Stimulated activated CD8-positive, alpha-beta memory T cell treated with anti-CD3 and anti-CD28 coated beads, Interleukin-4, amount 100 ng/mL, for 48 hours (primary cell): ENCODE results near the gene GGACT.
"Not testable (repeated sequence)": the region's sequence is repeated elsewhere in the genome, so short reads cannot be mapped to it uniquely, and the experiment has no call there.

ENCODE experiments used
- DNase-seq: peaks from one replicate; pipeline ENCODE4 v3.0.0-alpha.2; 2020

Gene GGACT

GRCh38 chr13:100528353-100528752 lies 60.2 kb downstream of the GGACT start:
- no peak for DNase-seq

- no peak for DNase-seq
These were observed 60.9 kb downstream of the GGACT start for GRCh38 chr13:100527644-100528043.

GRCh38 chr13:100526318-100527000 lies 62.1 kb downstream of the GGACT start:
- no peak for DNase-seq

GRCh38 chr13:100525453-100526317 lies 62.9 kb downstream of the GGACT start:
- DNase-seq = no peak

- not testable (repeated sequence) for DNase-seq
These were observed 63.9 kb downstream of the GGACT start for GRCh38 chr13:100524688-100525087.

- peak; percentile 4 for DNase-seq
These were observed 64.6 kb downstream of the GGACT start for GRCh38 chr13:100523981-100524386.

GRCh38 chr13:100523411-100523810 lies 65.2 kb downstream of the GGACT start:
- DNase-seq = peak; percentile 1

- DNase-seq = no peak
These were observed 65.8 kb downstream of the GGACT start for GRCh38 chr13:100522618-100523309.

- DNase-seq = peak; percentile 20
These were observed 66.6 kb downstream of the GGACT start for GRCh38 chr13:100521851-100522617.

GRCh38 chr13:100520936-100521850 lies 67.4 kb downstream of the GGACT start:
- DNase-seq = peak; percentile 19

GRCh38 chr13:100519626-100520025 lies 69.0 kb downstream of the GGACT start:
- DNase-seq = no peak

- DNase-seq = no peak
These were observed 70.1 kb downstream of the GGACT start for GRCh38 chr13:100518394-100519062.

GRCh38 chr13:100517728-100518127 lies 70.9 kb downstream of the GGACT start:
- DNase-seq = no peak

- DNase-seq = no peak
These were observed 71.5 kb downstream of the GGACT start for GRCh38 chr13:100517135-100517534.

- DNase-seq = no peak
These were observed 73.2 kb downstream of the GGACT start for GRCh38 chr13:100515410-100515800.

GRCh38 chr13:100514788-100515409 lies 73.7 kb downstream of the GGACT start:
- peak; percentile 85 for DNase-seq

GRCh38 chr13:100513987-100514670 lies 74.5 kb downstream of the GGACT start:
- DNase-seq = no peak

- no peak for DNase-seq
These were observed 75.4 kb downstream of the GGACT start for GRCh38 chr13:100513171-100513570.

GRCh38 chr13:100512422-100512821 lies 76.2 kb downstream of the GGACT start:
- DNase-seq = no peak

GRCh38 chr13:100511466-100511865 lies 77.1 kb downstream of the GGACT start:
- DNase-seq = no peak
